Stimulated activated effector memory CD8-positive, alpha-beta T cell treated with anti-CD3 and anti-CD28 coated beads, Interleukin-12 subunit alpha, Interleukin-12 subunit beta, amount 100 ng/mL, for 72 hours (primary cell): ENCODE results near the gene SAG.
A peak's percentile ranks its signal among the peaks of the same experiment; 100 is the strongest.
"Not testable (repeated sequence)": the region's sequence is repeated elsewhere in the genome, so short reads cannot be mapped to it uniquely, and the experiment has no call there.

Experiments
- ATAC-seq: fragments of 150-1000 bp; cut with Tn5 transposase; 2 replicates; pipeline ENCODE4 v1.10.0; 2021
- DNase-seq, 2 donors: peaks; one replicate each; pipeline ENCODE4 v3.0.0; 2021 to 2022; ENCODE audit warnings: low spot score in 2 of 2
- H3K27ac Mint-ChIP-seq: one replicate; pipeline ENCODE4 v1.8.0; 2022; ENCODE audit warnings: mild to moderate bottlenecking, mixed read lengths
- H3K36me3 Mint-ChIP-seq: one replicate; pipeline ENCODE4 v1.8.0; 2022; ENCODE audit warnings: mild to moderate bottlenecking, mixed read lengths
- H3K4me1 Mint-ChIP-seq: one replicate; pipeline ENCODE4 v1.8.0; 2022; ENCODE audit warnings: mixed read lengths
- H3K4me3 Mint-ChIP-seq: one replicate; pipeline ENCODE4 v1.8.0; 2022; ENCODE audit warnings: mild to moderate bottlenecking, mixed read lengths
- H3K9me3 Mint-ChIP-seq: one replicate; pipeline ENCODE4 v1.8.0; 2022; ENCODE audit warnings: mixed read lengths

SAG gene

DNA sequence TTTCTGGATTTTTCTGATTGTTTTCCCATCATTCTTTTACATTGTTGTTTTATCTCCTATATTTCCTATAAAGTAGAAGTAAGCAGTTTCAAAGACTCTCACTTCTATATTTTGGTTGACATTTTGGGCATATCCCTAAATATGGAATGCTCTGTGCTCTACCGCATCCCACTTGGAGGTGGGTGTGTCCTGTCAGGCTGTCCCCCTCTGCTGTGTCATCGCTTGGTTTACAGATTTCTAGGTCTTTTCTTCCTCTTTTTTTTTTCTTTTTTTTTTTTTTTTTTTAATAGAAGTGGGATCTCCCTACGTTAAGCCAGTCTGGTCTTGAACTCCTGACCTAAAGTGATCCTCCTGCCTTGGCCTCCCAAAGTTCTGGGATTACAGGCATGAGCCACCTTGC, 60.0 kb downstream of the SAG start:
- peaks cover 33% of the 10 kb centered on the region for H3K36me3 Mint-ChIP-seq
- H3K4me3 Mint-ChIP-seq, result no peak overlapping the region
- peaks cover 57% of the 10 kb centered on the region for H3K4me1 Mint-ChIP-seq
- no peak for ATAC-seq
- no peak overlapping the region for H3K27ac Mint-ChIP-seq
- no peaks in the 10 kb centered on the region for H3K9me3 Mint-ChIP-seq
- no peak for DNase-seq

- ATAC-seq, result no peak
- H3K4me3 Mint-ChIP-seq, result no peak overlapping the region
- no peaks in the 10 kb centered on the region for H3K9me3 Mint-ChIP-seq
- peaks cover 40% of the 10 kb centered on the region for H3K36me3 Mint-ChIP-seq
- H3K4me1 Mint-ChIP-seq, result peaks cover 61% of the 10 kb centered on the region
- no peak for DNase-seq
- peak overlapping the region; percentile 61 for H3K27ac Mint-ChIP-seq
Observed at GRCh38 chr2:233368756-233369155, 61.1 kb downstream of the SAG start.

- ATAC-seq (no peak), DNase-seq (no peak)
- Mint-ChIP-seq H3K27ac (peak overlapping the region; percentile 61), H3K9me3 (no peaks in the 10 kb centered on the region), H3K4me3 (no peak overlapping the region), H3K4me1 (peaks cover 57% of the 10 kb centered on the region), H3K36me3 (peaks cover 43% of the 10 kb centered on the region)
Observed at GRCh38 chr2:233369462-233369861, 61.8 kb downstream of the SAG start.

DNA sequence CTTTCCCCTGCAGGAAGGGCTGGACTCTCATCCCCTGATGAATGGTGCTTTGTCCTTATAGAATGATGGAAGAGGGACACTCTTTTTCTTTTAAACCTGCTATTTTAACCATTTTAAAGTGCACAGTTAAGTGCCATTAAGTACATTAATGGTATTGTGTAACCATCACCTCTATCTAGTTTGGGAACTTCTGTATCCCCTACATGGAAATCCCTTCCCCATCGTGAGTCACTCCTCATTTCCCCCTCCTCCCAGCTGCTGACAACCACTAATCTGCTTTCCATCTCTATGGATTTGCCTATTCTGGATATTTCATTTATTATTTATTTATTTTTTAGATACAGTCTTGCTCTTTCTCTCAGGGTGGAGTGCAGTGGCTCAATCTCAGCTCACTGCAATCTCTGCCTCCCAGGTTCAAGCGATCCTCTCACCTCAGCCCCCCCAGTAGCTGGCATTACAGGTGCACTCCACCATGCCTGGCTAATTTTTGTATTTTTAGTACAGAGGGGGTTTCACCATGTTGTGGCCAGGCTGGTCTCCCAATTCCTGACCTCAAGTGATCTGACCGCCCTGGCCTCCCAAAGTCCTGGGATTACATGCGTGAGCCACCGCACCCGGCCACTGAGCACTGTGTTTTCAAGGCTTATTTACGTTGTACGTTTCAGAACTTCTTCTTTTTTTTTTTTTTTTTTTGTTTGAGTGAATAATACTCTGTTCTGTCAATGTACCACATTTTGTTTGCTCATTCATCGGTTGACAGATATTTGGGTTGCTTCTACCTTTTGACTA, 62.5 kb downstream of the SAG start:
- ATAC-seq, result no peak

DNA sequence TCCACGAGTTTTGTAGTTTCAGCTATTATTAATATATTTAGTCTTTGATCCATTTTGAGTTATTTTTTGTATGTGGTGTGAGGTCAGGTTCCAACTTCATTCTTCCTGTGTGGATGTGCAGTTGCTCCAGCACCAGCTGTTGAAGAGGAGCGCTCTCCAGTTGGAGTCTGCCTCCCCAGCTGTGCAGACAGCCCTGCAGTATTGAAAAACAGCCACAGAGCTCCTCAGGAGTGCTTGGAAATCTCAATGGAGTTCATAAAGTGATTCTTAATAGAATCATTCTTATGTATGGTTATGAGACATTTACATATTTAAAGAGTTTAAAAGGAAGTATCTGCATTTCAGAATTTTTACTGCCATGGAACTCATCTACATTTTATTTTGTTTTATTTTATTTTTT, 64.0 kb downstream of the SAG start:
- no peak for DNase-seq
- peaks cover 35% of the 10 kb centered on the region for H3K36me3 Mint-ChIP-seq
- H3K4me1 Mint-ChIP-seq, result peaks cover 42% of the 10 kb centered on the region
- no peak overlapping the region for H3K27ac Mint-ChIP-seq
- no peak overlapping the region for H3K4me3 Mint-ChIP-seq
- H3K9me3 Mint-ChIP-seq, result no peaks in the 10 kb centered on the region
- no peak for ATAC-seq

More for the DNA sequence above, 62.5 kb downstream of the SAG start:
- DNase-seq, result no peak
- H3K9me3 Mint-ChIP-seq, result no peaks in the 10 kb centered on the region
- peaks cover 54% of the 10 kb centered on the region for H3K4me1 Mint-ChIP-seq
- peaks cover 41% of the 10 kb centered on the region for H3K36me3 Mint-ChIP-seq
- H3K4me3 Mint-ChIP-seq, result no peak overlapping the region
- H3K27ac Mint-ChIP-seq, result peak overlapping the region; percentile 61

- peaks cover 44% of the 10 kb centered on the region for H3K36me3 Mint-ChIP-seq
- peaks cover 33% of the 10 kb centered on the region for H3K4me1 Mint-ChIP-seq
- ATAC-seq (no peak), DNase-seq (no peak)
- H3K4me3 Mint-ChIP-seq, result no peak overlapping the region
- no peak overlapping the region for H3K27ac Mint-ChIP-seq
- no peaks in the 10 kb centered on the region for H3K9me3 Mint-ChIP-seq
Observed at GRCh38 chr2:233372855-233373254, 65.2 kb downstream of the SAG start.

- Mint-ChIP-seq H3K4me1 (peaks cover 33% of the 10 kb centered on the region), H3K27ac (no peak overlapping the region), H3K36me3 (peaks cover 44% of the 10 kb centered on the region), H3K4me3 (no peak overlapping the region), H3K9me3 (no peaks in the 10 kb centered on the region)
- ATAC-seq (no peak), DNase-seq (no peak)
Observed at GRCh38 chr2:233373316-233373715, 65.7 kb downstream of the SAG start.

DNA sequence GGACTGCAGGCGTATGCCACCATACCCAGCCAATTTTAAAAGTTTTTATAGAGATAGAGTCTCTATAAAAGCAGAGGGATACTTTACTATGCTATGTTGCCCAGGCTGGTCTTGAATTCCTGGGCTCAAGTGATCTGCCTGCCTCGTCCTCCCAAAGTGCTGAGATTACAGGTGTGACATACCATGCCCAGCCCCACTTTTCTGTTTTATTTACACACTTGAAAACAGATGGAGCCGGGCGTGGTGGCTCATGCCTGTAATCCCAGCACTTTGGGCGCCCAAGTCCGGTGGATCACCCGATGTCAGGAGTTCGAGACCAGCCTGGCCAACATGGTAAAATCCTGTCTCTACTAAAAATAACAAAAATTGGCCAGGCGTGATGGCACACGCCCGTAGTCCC, 67.2 kb downstream of the SAG start:
- Mint-ChIP-seq H3K4me1 (peaks cover 32% of the 10 kb centered on the region), H3K36me3 (peaks cover 44% of the 10 kb centered on the region), H3K27ac (peak overlapping the region; percentile 7)

DNA sequence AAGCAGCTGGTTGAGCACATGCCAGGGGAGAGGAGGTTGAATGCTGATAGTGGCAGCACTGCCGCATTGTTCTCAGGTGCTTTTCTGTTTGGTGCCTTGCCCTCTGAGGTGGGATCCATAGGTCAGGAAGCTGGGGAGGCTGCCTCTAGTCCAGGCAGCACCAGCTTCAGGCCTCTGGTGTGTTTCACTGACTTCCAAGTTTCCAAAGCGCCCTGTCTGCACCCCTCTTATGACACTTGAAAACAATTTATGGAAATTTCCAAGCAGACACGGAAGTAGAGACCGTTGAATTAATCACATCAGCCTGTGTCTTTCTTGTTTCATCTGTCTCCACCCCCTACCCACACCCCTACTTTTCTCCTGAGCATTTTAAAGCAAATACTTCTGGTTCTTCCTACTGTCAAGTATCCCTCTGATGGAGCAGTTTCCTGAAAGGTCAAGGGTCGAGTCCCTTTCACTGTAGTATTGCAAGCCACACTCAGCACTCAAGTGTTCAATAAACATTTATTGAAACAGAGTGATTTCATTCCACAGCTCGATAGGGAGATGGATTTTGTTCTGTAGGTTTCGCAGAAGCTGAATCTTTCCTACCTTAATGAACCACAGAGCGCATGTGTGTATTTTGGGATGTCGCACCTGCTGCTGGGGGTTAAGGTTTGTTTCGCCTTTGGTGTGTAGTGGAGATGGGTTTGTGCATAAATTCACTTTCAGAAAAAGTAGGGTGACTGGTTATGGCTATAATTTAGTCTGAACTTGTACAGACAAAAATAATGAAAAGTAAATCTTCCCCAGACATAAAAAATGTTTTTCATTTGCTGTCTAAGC, 68.1 kb downstream of the SAG start:
- DNase-seq (no peak), ATAC-seq (no peak)
- Mint-ChIP-seq H3K36me3 (peaks cover 44% of the 10 kb centered on the region), H3K4me1 (peaks cover 37% of the 10 kb centered on the region), H3K9me3 (no peaks in the 10 kb centered on the region), H3K27ac (peak overlapping the region; percentile 7), H3K4me3 (no peak overlapping the region)

More for the DNA sequence above, 67.2 kb downstream of the SAG start:
- H3K9me3 Mint-ChIP-seq, DNase-seq, H3K4me3 Mint-ChIP-seq, ATAC-seq: not testable (repeated sequence)

GRCh38 chr2:233379034-233379433, 71.4 kb downstream of the SAG start:
- Mint-ChIP-seq H3K27ac (peak overlapping the region; percentile 66), H3K4me3 (no peak overlapping the region), H3K36me3 (peaks cover 20% of the 10 kb centered on the region), H3K4me1 (peaks cover 48% of the 10 kb centered on the region), H3K9me3 (no peaks in the 10 kb centered on the region)
- DNase-seq (no peak), ATAC-seq (no peak)

DNA sequence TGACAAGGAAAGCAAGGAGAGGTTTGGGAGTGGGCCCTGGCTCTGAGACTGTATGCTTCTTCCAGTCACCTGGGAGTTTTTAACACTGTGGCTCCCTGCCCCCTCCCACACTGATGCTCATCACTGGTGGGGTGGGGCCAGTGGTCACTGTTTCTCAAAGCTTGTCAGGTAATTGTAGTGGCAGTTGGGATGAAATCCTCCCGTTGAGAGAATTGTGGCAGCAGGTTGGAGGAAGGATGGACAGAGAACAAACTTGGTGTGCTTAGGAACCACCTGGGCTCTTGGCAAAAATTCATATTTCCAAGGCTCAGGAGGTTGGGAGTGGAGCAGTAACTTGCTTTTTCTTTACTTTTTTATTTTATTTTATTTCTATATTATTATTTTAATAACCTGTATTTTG, 71.8 kb downstream of the SAG start:
- Mint-ChIP-seq H3K36me3 (peaks cover 16% of the 10 kb centered on the region), H3K9me3 (no peaks in the 10 kb centered on the region), H3K27ac (peak overlapping the region; percentile 66), H3K4me3 (peak overlapping the region; percentile 5), H3K4me1 (peaks cover 52% of the 10 kb centered on the region)
- ATAC-seq, result no peak
- no peak for DNase-seq

GRCh38 chr2:233380132-233380895, 72.7 kb downstream of the SAG start:
- no peak for DNase-seq
- peak; percentile 40 for ATAC-seq
- no peaks in the 10 kb centered on the region for H3K9me3 Mint-ChIP-seq
- H3K4me3 Mint-ChIP-seq, result peak overlapping the region; percentile 5
- peaks cover 61% of the 10 kb centered on the region for H3K4me1 Mint-ChIP-seq
- peak overlapping the region; percentile 68 for H3K27ac Mint-ChIP-seq
- H3K36me3 Mint-ChIP-seq, result peaks cover 16% of the 10 kb centered on the region

- peaks cover 69% of the 10 kb centered on the region for H3K4me1 Mint-ChIP-seq
- H3K27ac Mint-ChIP-seq, result peak overlapping the region; percentile 68
- H3K4me3 Mint-ChIP-seq, result peak overlapping the region; percentile 1
Observed at GRCh38 chr2:233380995-233381637, 73.5 kb downstream of the SAG start.

DNA sequence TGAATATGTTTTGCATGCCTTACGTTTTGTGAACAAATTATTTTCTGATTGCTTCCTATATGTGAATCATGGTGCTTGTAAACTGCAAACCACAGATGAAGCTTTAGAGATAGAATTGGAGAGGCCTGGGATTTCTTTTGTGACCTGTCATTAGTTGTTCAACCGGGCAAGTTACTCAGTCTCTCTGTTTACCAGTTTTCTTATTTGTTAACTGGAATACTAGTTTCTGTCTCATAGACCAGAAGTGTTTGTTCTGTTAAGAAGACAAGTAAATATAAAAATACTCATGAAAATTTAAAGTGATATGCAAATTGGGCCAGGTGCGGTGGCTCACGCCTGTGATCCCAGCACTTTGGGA, 74.0 kb downstream of the SAG start:
- H3K4me1 Mint-ChIP-seq, result peaks cover 74% of the 10 kb centered on the region
- peaks cover 15% of the 10 kb centered on the region for H3K36me3 Mint-ChIP-seq
- H3K27ac Mint-ChIP-seq, result peak overlapping the region; percentile 68
- no peaks in the 10 kb centered on the region for H3K9me3 Mint-ChIP-seq
- DNase-seq (no peak), ATAC-seq (no peak)
- no peak overlapping the region for H3K4me3 Mint-ChIP-seq

More at GRCh38 chr2:233380995-233381637, 73.5 kb downstream of the SAG start:
- Mint-ChIP-seq H3K36me3 (peaks cover 16% of the 10 kb centered on the region), H3K9me3 (no peaks in the 10 kb centered on the region)
- no peak for ATAC-seq
- no peak for DNase-seq

DNA sequence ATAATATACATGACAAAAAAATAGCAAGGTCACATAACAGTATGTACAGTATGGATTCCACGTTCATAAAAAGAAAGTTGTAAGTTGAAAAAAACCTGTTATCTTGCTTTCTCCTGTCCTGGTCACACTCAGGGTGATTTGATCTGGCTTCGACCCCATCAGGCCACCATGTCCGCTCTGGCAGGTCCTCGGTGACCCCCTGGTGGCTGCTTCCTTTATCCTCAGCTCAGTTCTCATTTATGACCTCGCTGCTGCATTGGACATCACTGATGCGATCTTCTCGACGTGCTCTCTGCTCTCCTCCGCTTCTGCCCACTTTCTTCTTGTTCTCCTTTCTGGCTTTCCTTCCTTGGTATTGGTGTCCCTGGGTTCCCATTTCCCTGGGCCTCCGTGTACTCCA, 76.4 kb downstream of the SAG start:
- H3K4me1 Mint-ChIP-seq, result peaks cover 85% of the 10 kb centered on the region
- peaks cover 21% of the 10 kb centered on the region for H3K36me3 Mint-ChIP-seq
- H3K27ac Mint-ChIP-seq, result peak overlapping the region; percentile 95
- no peak for ATAC-seq
- H3K9me3 Mint-ChIP-seq, result no peaks in the 10 kb centered on the region
- peak overlapping the region; percentile 67 for H3K4me3 Mint-ChIP-seq
- no peak for DNase-seq
